ENCODE data around the gene DAPK1. TPM values are rescaled to one million over a fixed set of nuclear protein-coding genes. Genes with fewer than 3 reads are reported as not detected.

DAPK1 gene
- total and polyA plus RNA-seq, 10 of the 15 experiments (the other 5 are each of a cell fraction or from before 2014, with no cell fraction given): 8.2 to 94.7 (median 51.6) TPM

- no peaks in the 10 kb centered on the region for H3K36me3 ChIP-seq (ENCODE audit: control insufficient read depth in 2 of 2, insufficient read depth in 2 of 2, low read length in 1 of 2)
- no peaks in the 10 kb centered on the region for H3K27me3 ChIP-seq (replicated peaks in 1 of 2; ENCODE audit: control insufficient read depth in 2 of 2, insufficient read depth in 2 of 2, low read length in 1 of 2)
- H3K79me2 ChIP-seq (ENCODE audit: control insufficient read depth, insufficient read depth, low read length): peaks cover 7% of the 10 kb centered on the region
- H3K9me3 ChIP-seq (replicated peaks; ENCODE audit: control insufficient read depth, insufficient read depth, low read length): no peaks in the 10 kb centered on the region
- CTCF ChIA-PET: interaction anchor here (2.1 kb wide), 1 partner anchor 11 kb away, joined by 4 read pairs; no protein-coding TSS in a partner anchor
- H3K4me3 ChIP-seq: no peak overlapping the region
- BruUV-seq (replicated peaks): no TSS peak
- no peaks in the 10 kb centered on the region for H3K4me1 ChIP-seq (ENCODE audit: control insufficient read depth, insufficient read depth, low read length)
- H3K4me2 ChIP-seq (ENCODE audit: control insufficient read depth, insufficient read depth): no peak overlapping the region
- 0% methylated on average over 3 of the region's 3 CpGs for WGBS (ENCODE audit: insufficient coverage, insufficient replicate concordance, low lambda C conversion rate, missing lambda C conversion rate)
- no peak for FAIRE-seq
- H3K27ac ChIP-seq (ENCODE audit: control insufficient read depth, insufficient read depth): no peak overlapping the region
- in situ Hi-C loops (cut with MboI) (no loop called here), intact Hi-C loops (cut with micrococcal nuclease; ENCODE audit: unreplicated experiment) (no loop called here)
- SMC1A ChIA-PET (ENCODE audit: uncharacterized antibody, unreplicated experiment): interaction anchor here (1.0 to 3.1 kb wide), 3 partner anchors 10 to 167 kb away, joined by 3 to 17 read pairs (median 3); no protein-coding TSS in a partner anchor
- no peak overlapping the region for H2AFZ ChIP-seq (ENCODE audit: control insufficient read depth, low read depth, low read length)
- DNase-seq (ENCODE audit: low read depth, low spot score): no peak
- no peak for ATAC-seq
- no peaks in the 10 kb centered on the region for H4K20me1 ChIP-seq (ENCODE audit: control insufficient read depth, insufficient read depth)
- TF ChIP-seq PAX8 (IDR thresholded peaks at IDR 0.05) (no peak), PML (IDR thresholded peaks at IDR 0.05; ENCODE audit: low read length) (no peak), TBL1XR1 (IDR thresholded peaks at IDR 0.05; ENCODE audit: low read depth, low read length) (no peak), KLF5 (IDR thresholded peaks at IDR 0.05; ENCODE audit: partially characterized antibody) (no peak), ZBED1 (IDR thresholded peaks at IDR 0.05; ENCODE audit: borderline replicate concordance) (no peak), NFYA (IDR thresholded peaks at IDR 0.05; ENCODE audit: borderline replicate concordance, low read depth, low read length) (no peak), MEF2A (IDR thresholded peaks at IDR 0.05; ENCODE audit: insufficient read depth, low read depth, low read length) (no peak), TCF12 (IDR thresholded peaks at IDR 0.05; ENCODE audit: low read depth, low read length) (no peak), E4F1 (IDR thresholded peaks at IDR 0.05; ENCODE audit: borderline replicate concordance, partially characterized antibody) (no peak), YBX1 (IDR thresholded peaks at IDR 0.05) (no peak), FOS (IDR thresholded peaks at IDR 0.05; ENCODE audit: borderline replicate concordance, extremely low read depth, insufficient read length) (no peak), SUZ12 (IDR thresholded peaks at IDR 0.05; ENCODE audit: unreplicated experiment) (no peak), SMAD1 (IDR thresholded peaks at IDR 0.05; ENCODE audit: low read depth, partially characterized antibody) (no peak), NFIC (IDR thresholded peaks at IDR 0.05; ENCODE audit: low read depth, low read length) (no peak)
- TF ChIP-seq, protein P1, sequence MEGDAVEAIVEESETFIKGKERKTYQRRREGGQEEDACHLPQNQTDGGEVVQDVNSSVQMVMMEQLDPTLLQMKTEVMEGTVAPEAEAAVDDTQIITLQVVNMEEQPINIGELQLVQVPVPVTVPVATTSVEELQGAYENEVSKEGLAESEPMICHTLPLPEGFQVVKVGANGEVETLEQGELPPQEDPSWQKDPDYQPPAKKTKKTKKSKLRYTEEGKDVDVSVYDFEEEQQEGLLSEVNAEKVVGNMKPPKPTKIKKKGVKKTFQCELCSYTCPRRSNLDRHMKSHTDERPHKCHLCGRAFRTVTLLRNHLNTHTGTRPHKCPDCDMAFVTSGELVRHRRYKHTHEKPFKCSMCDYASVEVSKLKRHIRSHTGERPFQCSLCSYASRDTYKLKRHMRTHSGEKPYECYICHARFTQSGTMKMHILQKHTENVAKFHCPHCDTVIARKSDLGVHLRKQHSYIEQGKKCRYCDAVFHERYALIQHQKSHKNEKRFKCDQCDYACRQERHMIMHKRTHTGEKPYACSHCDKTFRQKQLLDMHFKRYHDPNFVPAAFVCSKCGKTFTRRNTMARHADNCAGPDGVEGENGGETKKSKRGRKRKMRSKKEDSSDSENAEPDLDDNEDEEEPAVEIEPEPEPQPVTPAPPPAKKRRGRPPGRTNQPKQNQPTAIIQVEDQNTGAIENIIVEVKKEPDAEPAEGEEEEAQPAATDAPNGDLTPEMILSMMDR (IDR thresholded peaks at IDR 0.05 in 2 of 3, conservative IDR thresholded peaks at IDR 0.05 in 1 of 3; ENCODE audit: control insufficient read depth in 2 of 3, extremely low read depth in 1 of 3, insufficient read depth in 1 of 3, low read depth in 3 of 3, low read length in 3 of 3): no peak
- TF ChIP-seq, protein P2, sequence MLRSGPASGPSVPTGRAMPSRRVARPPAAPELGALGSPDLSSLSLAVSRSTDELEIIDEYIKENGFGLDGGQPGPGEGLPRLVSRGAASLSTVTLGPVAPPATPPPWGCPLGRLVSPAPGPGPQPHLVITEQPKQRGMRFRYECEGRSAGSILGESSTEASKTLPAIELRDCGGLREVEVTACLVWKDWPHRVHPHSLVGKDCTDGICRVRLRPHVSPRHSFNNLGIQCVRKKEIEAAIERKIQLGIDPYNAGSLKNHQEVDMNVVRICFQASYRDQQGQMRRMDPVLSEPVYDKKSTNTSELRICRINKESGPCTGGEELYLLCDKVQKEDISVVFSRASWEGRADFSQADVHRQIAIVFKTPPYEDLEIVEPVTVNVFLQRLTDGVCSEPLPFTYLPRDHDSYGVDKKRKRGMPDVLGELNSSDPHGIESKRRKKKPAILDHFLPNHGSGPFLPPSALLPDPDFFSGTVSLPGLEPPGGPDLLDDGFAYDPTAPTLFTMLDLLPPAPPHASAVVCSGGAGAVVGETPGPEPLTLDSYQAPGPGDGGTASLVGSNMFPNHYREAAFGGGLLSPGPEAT (IDR thresholded peaks at IDR 0.05; ENCODE audit: low read depth): no peak
- RAD21 ChIA-PET (ENCODE audit: unreplicated experiment): interaction anchor here (1.4 to 1.9 kb wide), 2 partner anchors 29 to 121 kb away, joined by 3 to 4 read pairs; no protein-coding TSS in a partner anchor
- H3K9ac ChIP-seq (ENCODE audit: control insufficient read depth, insufficient read depth, low read length): no peak overlapping the region
- POLR2A ChIA-PET: no interaction called here
Observed at GRCh38 chr9:87492642-87493041, 5.0 kb upstream of the DAPK1 start.
